Measurements from ENCODE around the gene WIPF3.

The WIPF3 gene

DNA sequence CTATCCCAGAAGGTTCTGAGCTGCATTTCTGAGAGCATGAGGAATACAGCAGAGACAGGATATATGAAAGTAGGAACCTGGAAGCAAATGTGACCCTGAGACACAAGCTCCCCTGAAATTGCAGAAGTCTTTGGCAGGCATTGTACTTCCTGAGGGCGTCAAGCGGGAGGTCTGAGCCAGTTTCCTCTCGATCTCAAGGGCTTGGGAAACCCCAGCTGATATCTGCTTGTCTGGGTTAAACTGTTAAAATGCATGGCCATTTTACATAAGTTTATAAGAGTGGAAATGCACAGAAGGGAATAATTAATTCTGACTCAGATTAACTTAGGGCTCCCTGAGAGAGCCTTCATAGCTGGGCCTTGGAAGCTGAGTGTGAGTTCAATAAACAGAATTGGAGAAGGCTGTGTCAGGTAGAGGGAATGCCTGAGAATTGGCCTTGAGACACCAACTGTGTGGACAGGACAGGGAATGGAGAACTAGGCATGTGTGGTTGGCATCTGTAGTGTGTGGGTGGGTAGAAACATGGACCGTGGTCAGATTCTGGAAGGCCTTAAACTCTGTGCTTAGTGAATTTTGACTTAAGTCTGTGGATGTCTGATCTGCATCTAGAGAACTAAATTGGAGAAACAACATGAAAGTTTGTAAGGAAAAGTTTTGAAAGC, 53.3 kb downstream of the WIPF3 start:
- peaks cover 0 to 18% (median 0%) of the 10 kb centered on the region in 3 experiments for H3K27me3 ChIP-seq (ENCODE audit: control insufficient read depth in 3 of 3, insufficient read depth in 3 of 3, low read depth in 1 of 3, low read length in 3 of 3)

DNA sequence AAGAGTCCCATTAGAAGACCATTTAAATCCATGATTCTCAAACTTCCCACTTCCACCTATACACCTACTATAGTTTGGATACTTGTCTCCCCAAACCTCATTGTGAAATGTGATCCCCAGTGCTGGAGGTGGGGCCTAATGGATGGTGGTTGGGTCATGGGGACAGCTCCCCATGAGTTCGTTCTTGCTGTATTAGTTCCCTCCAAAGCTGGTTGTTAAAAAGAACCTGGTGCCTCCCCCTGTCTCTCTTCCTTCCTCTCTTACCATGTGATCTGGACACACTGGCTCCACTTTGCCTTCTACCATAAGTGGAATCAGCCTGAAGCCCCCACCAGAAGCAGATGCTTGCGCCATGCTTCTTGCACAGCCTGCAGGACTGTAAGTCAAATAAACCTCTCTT, 53.9 kb downstream of the WIPF3 start:
- Histone ChIP-seq H2BK15ac (ENCODE audit: low read length) (no peak overlapping the region), H3K36me3 (replicated peaks in 1 of 2; ENCODE audit: control insufficient read depth in 2 of 2, insufficient read depth in 2 of 2, low read length in 2 of 2) (no peaks in the 10 kb centered on the region), H3K27me3 (ENCODE audit: control insufficient read depth in 3 of 3, insufficient read depth in 3 of 3, low read depth in 1 of 3, low read length in 3 of 3) (peaks cover 0 to 14% (median 0%) of the 10 kb centered on the region in 3 experiments), H3K79me1 (ENCODE audit: low read depth, low read length) (peaks cover 2% of the 10 kb centered on the region), H2BK5ac (ENCODE audit: low read length) (no peak overlapping the region), H3K4me1 (ENCODE audit: control insufficient read depth in 2 of 2, insufficient read depth in 1 of 2, low read depth in 1 of 2, low read length in 2 of 2) (no peaks in the 10 kb centered on the region), H4K8ac (ENCODE audit: low read depth, low read length) (no peak overlapping the region), H3K9me3 (replicated peaks in 1 of 2; ENCODE audit: control insufficient read depth in 2 of 2, insufficient read depth in 1 of 2, low read depth in 1 of 2, low read length in 2 of 2) (no peaks in the 10 kb centered on the region), H2BK120ac (ENCODE audit: low read depth, low read length) (no peak overlapping the region), H3K4me2 (ENCODE audit: insufficient read depth, low read length, poor library complexity, severe bottlenecking) (no peak overlapping the region), H2AFZ (ENCODE audit: low read length) (no peak overlapping the region), H3K23ac (ENCODE audit: low read depth, low read length, poor library complexity) (no peak overlapping the region), H3K14ac (ENCODE audit: low read length) (no peak overlapping the region), H3K18ac (ENCODE audit: low read length) (no peak overlapping the region), H3K27ac (replicated peaks; ENCODE audit: low read length) (no peak overlapping the region), H4K91ac (ENCODE audit: low read depth, low read length, poor library complexity) (no peak overlapping the region), H3K4ac (ENCODE audit: low read length) (no peak overlapping the region), H3K4me3 (ENCODE audit: low read length in 2 of 2) (no peak overlapping the region), H3K9ac (ENCODE audit: low read depth, low read length, poor library complexity) (no peak overlapping the region), H2AK5ac (ENCODE audit: low read depth, low read length) (no peak overlapping the region), H2BK12ac (ENCODE audit: low read length) (no peak overlapping the region)
- no CpG with 5 or more reads among the region's 2 CpGs for WGBS, 2 donors (ENCODE audit: extremely low coverage in 2 of 2, insufficient read length in 2 of 2, insufficient replicate concordance in 1 of 2)
- no peak for DNase-seq (ENCODE audit: low spot score)

More for the DNA sequence above, 53.3 kb downstream of the WIPF3 start:
- Histone ChIP-seq H2BK12ac (ENCODE audit: low read length) (no peak overlapping the region), H2BK15ac (ENCODE audit: low read length) (no peak overlapping the region), H3K9ac (ENCODE audit: low read depth, low read length, poor library complexity) (no peak overlapping the region), H3K79me1 (ENCODE audit: low read depth, low read length) (peaks cover 2% of the 10 kb centered on the region), H3K18ac (ENCODE audit: low read length) (no peak overlapping the region), H3K36me3 (replicated peaks in 1 of 2; ENCODE audit: control insufficient read depth in 2 of 2, insufficient read depth in 2 of 2, low read length in 2 of 2) (no peaks in the 10 kb centered on the region), H3K23ac (ENCODE audit: low read depth, low read length, poor library complexity) (no peak overlapping the region), H3K27ac (replicated peaks; ENCODE audit: low read length) (no peak overlapping the region), H3K4me3 (ENCODE audit: low read length in 2 of 2) (no peak overlapping the region), H2AFZ (ENCODE audit: low read length) (no peak overlapping the region), H3K14ac (ENCODE audit: low read length) (no peak overlapping the region), H3K4me1 (ENCODE audit: control insufficient read depth in 2 of 2, insufficient read depth in 1 of 2, low read depth in 1 of 2, low read length in 2 of 2) (peaks cover 0 to 2% of the 10 kb centered on the region in 2 donors), H3K9me3 (replicated peaks in 1 of 2; ENCODE audit: control insufficient read depth in 2 of 2, insufficient read depth in 1 of 2, low read depth in 1 of 2, low read length in 2 of 2) (no peaks in the 10 kb centered on the region), H4K8ac (ENCODE audit: low read depth, low read length) (no peak overlapping the region), H2BK120ac (ENCODE audit: low read depth, low read length) (no peak overlapping the region), H3K4ac (ENCODE audit: low read length) (no peak overlapping the region), H2BK5ac (ENCODE audit: low read length) (no peak overlapping the region), H3K4me2 (ENCODE audit: insufficient read depth, low read length, poor library complexity, severe bottlenecking) (no peak overlapping the region), H2AK5ac (ENCODE audit: low read depth, low read length) (no peak overlapping the region), H4K91ac (ENCODE audit: low read depth, low read length, poor library complexity) (no peak overlapping the region)
- WGBS, 2 donors (ENCODE audit: extremely low coverage in 2 of 2, insufficient read length in 2 of 2, insufficient replicate concordance in 1 of 2): no CpG with 5 or more reads among the region's 4 CpGs
- DNase-seq (ENCODE audit: low spot score): no peak

DNA sequence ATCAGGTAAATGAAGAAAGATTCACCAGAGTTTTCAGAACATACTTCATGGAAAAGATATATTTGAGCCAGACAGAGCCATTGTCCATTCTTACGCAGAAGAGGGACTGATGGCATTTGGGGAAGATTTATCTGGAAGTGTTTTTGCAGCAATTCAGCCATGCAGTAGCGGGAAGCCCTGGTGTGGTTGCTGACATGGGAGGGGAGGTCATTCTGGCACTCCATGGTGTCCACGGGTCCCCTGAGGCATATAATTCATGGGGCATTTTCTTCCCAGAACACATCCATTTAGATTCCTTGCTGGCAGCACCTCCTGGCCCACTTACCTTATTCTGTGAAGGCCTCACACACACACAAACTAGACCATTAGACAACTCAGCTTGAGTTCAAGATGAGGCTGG, 55.6 kb downstream of the WIPF3 start:
- Histone ChIP-seq H3K4me2 (ENCODE audit: insufficient read depth, low read length, poor library complexity, severe bottlenecking) (no peak overlapping the region), H2AK5ac (ENCODE audit: low read depth, low read length) (no peak overlapping the region), H2AFZ (ENCODE audit: low read length) (no peak overlapping the region), H3K4me3 (ENCODE audit: low read length in 2 of 2) (no peak overlapping the region), H2BK12ac (ENCODE audit: low read length) (no peak overlapping the region), H4K91ac (ENCODE audit: low read depth, low read length, poor library complexity) (no peak overlapping the region), H3K27ac (replicated peaks; ENCODE audit: low read length) (no peak overlapping the region), H3K27me3 (ENCODE audit: control insufficient read depth in 3 of 3, insufficient read depth in 3 of 3, low read depth in 1 of 3, low read length in 3 of 3) (peaks cover 0 to 14% (median 0%) of the 10 kb centered on the region in 3 experiments), H3K23ac (ENCODE audit: low read depth, low read length, poor library complexity) (no peak overlapping the region), H2BK15ac (ENCODE audit: low read length) (no peak overlapping the region), H3K9me3 (replicated peaks in 1 of 2; ENCODE audit: control insufficient read depth in 2 of 2, insufficient read depth in 1 of 2, low read depth in 1 of 2, low read length in 2 of 2) (no peaks in the 10 kb centered on the region), H3K9ac (ENCODE audit: low read depth, low read length, poor library complexity) (no peak overlapping the region), H3K79me1 (ENCODE audit: low read depth, low read length) (peaks cover 2% of the 10 kb centered on the region), H3K36me3 (replicated peaks in 1 of 2; ENCODE audit: control insufficient read depth in 2 of 2, insufficient read depth in 2 of 2, low read length in 2 of 2) (no peaks in the 10 kb centered on the region), H3K18ac (ENCODE audit: low read length) (no peak overlapping the region), H4K8ac (ENCODE audit: low read depth, low read length) (no peak overlapping the region), H2BK120ac (ENCODE audit: low read depth, low read length) (no peak overlapping the region), H3K14ac (ENCODE audit: low read length) (no peak overlapping the region), H3K4ac (ENCODE audit: low read length) (no peak overlapping the region), H3K4me1 (ENCODE audit: control insufficient read depth in 2 of 2, insufficient read depth in 1 of 2, low read depth in 1 of 2, low read length in 2 of 2) (no peaks in the 10 kb centered on the region), H2BK5ac (ENCODE audit: low read length) (no peak overlapping the region)
- no CpG with 5 or more reads among the region's 3 CpGs for WGBS, 2 donors (ENCODE audit: extremely low coverage in 2 of 2, insufficient read length in 2 of 2, insufficient replicate concordance in 1 of 2)
- no peak for DNase-seq (ENCODE audit: low spot score)

DNA sequence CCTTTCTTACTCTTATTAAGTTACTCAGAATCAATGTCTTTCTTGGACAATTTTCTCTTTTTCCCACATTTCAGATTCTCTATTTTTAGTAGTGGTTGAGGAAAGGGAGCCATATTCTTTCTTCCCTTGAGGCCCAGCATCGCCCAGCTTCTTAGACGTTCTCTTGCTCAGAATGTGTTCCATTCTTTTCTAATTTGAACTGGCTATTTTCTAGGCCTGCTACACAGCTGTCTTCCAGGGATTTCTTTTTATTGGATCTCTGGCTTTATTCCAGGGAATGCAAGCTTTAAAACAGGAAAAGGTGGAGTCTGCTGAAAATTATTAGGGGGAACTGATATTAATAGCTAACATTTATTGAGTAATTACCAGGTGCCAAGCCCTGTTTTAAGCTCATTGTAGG, 58.3 kb downstream of the WIPF3 start:
- no peak overlapping the region for H2AFZ ChIP-seq (ENCODE audit: low read length)
- no peak overlapping the region for H3K9ac ChIP-seq (ENCODE audit: low read depth, low read length, poor library complexity)
- H2BK15ac ChIP-seq (ENCODE audit: low read length): no peak overlapping the region
- H3K4me3 ChIP-seq (ENCODE audit: low read length in 2 of 2): no peak overlapping the region
- H3K23ac ChIP-seq (ENCODE audit: low read depth, low read length, poor library complexity): no peak overlapping the region
- no peak overlapping the region for H2BK5ac ChIP-seq (ENCODE audit: low read length)
- no peak overlapping the region for H3K14ac ChIP-seq (ENCODE audit: low read length)
- H3K9me3 ChIP-seq (replicated peaks in 1 of 2; ENCODE audit: control insufficient read depth in 2 of 2, insufficient read depth in 1 of 2, low read depth in 1 of 2, low read length in 2 of 2): no peaks in the 10 kb centered on the region
- no peaks in the 10 kb centered on the region for H3K4me1 ChIP-seq (ENCODE audit: control insufficient read depth in 2 of 2, insufficient read depth in 1 of 2, low read depth in 1 of 2, low read length in 2 of 2)
- H3K27ac ChIP-seq (replicated peaks; ENCODE audit: low read length): no peak overlapping the region
- WGBS, 2 donors (ENCODE audit: extremely low coverage in 2 of 2, insufficient read length in 2 of 2, insufficient replicate concordance in 1 of 2): no CpG with 5 or more reads among the region's 2 CpGs
- H2BK12ac ChIP-seq (ENCODE audit: low read length): no peak overlapping the region
- no peak overlapping the region for H4K8ac ChIP-seq (ENCODE audit: low read depth, low read length)
- H3K36me3 ChIP-seq (replicated peaks in 1 of 2; ENCODE audit: control insufficient read depth in 2 of 2, insufficient read depth in 2 of 2, low read length in 2 of 2): no peaks in the 10 kb centered on the region
- no peak overlapping the region for H3K4me2 ChIP-seq (ENCODE audit: insufficient read depth, low read length, poor library complexity, severe bottlenecking)
- H3K79me1 ChIP-seq (ENCODE audit: low read depth, low read length): peaks cover 2% of the 10 kb centered on the region
- no peak overlapping the region for H2AK5ac ChIP-seq (ENCODE audit: low read depth, low read length)
- DNase-seq (ENCODE audit: low spot score): no peak
- H3K4ac ChIP-seq (ENCODE audit: low read length): no peak overlapping the region
- no peak overlapping the region for H4K91ac ChIP-seq (ENCODE audit: low read depth, low read length, poor library complexity)
- H3K18ac ChIP-seq (ENCODE audit: low read length): no peak overlapping the region
- H3K27me3 ChIP-seq (ENCODE audit: control insufficient read depth in 3 of 3, insufficient read depth in 3 of 3, low read depth in 1 of 3, low read length in 3 of 3): peaks cover 0 to 9% (median 0%) of the 10 kb centered on the region in 3 experiments
- H2BK120ac ChIP-seq (ENCODE audit: low read depth, low read length): no peak overlapping the region
